VCaP (cell line): ENCODE measurements around the gene C11orf98.
"Not testable (repeated sequence)": the region's sequence is repeated elsewhere in the genome, so short reads cannot be mapped to it uniquely, and the experiment has no call there.

Source experiments
- H3K27ac ChIP-seq: fragments of 450-650 bp; 2 replicates; pipeline ENCODE4 v1.5.1; 2017
- TF ChIP-seq, protein P1 (sequence below): fragments of 450-650 bp; conservative IDR thresholded peaks from 2 replicates; pipeline ENCODE4 v1.5.1; 2017; ENCODE audit warnings: mild to moderate bottlenecking, moderate library complexity

The C11orf98 gene

DNA sequence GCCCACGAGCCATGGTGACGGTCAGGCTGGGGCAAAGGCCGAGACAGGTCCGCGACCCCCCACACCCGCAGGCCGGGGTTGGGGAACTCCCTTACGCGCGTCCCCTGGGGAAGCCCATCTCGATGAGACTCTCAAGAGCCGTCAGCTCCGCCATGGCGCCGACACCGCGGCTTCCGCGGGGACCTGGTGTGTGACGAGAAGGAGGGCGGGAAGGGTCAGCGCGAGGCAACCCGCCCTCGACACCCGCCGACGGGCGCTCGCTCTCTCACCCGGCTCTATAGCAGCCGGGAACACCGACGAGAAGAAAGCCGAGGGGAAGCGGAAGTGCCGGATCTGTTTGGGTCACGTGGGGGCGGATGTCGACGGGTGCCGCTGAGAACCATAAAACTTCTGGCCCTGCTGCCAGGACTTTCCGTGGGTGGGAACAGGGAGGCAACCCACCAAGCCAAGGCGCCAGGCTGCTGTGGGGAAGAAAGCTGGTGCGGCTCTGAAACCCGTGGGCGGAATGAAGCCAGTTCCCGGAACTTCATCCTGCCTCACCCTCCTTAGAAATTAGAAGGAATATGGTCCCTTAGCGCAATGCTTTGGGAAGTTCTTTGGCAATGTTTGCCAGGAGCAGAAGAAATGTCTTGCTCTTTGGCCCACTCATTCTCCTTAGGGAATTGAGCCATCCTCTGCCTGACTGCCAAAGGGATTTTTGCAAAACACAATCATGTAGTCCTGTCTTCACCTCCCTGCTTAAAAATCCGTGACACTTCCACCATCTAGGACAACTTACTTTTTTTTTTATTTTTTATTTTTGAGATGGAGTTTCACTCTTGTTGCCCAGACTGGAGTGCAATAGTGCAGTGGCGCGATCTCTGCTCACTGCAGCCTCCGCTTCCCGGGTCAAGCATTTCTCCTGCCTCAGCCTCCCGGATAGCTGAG, 14.0 kb upstream of the C11orf98 start, which contains the start of gene UBXN1:
UBXN1 (minus strand) TSS at position 304 of the 927 bp plus-strand sequence; CDS start at position 154, 150 bp downstream.
- peak within 1 kb of the TSS; percentile 88 for H3K27ac ChIP-seq
- TF ChIP-seq, protein P1, sequence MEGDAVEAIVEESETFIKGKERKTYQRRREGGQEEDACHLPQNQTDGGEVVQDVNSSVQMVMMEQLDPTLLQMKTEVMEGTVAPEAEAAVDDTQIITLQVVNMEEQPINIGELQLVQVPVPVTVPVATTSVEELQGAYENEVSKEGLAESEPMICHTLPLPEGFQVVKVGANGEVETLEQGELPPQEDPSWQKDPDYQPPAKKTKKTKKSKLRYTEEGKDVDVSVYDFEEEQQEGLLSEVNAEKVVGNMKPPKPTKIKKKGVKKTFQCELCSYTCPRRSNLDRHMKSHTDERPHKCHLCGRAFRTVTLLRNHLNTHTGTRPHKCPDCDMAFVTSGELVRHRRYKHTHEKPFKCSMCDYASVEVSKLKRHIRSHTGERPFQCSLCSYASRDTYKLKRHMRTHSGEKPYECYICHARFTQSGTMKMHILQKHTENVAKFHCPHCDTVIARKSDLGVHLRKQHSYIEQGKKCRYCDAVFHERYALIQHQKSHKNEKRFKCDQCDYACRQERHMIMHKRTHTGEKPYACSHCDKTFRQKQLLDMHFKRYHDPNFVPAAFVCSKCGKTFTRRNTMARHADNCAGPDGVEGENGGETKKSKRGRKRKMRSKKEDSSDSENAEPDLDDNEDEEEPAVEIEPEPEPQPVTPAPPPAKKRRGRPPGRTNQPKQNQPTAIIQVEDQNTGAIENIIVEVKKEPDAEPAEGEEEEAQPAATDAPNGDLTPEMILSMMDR, result no peak

DNA sequence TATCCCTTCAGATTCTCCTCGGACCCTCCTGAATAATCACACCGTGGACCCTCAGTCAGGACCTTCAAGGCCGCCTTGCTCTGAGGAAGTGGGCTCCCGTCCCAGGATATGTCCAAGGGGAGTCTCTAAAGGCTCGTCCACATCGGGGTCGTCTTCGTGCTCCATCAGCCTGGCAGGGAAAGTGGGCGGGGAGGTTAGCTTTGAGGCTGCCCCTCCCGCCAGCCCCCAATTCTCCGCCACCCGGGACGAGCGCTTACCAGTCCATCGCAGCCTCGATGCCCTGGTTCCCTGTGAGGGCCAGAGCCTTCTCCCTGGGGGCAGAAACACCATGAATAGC, 13.4 kb upstream of the C11orf98 start:
- H3K27ac ChIP-seq, result peak overlapping the region; percentile 88
- TF ChIP-seq, protein P1, result no peak

DNA sequence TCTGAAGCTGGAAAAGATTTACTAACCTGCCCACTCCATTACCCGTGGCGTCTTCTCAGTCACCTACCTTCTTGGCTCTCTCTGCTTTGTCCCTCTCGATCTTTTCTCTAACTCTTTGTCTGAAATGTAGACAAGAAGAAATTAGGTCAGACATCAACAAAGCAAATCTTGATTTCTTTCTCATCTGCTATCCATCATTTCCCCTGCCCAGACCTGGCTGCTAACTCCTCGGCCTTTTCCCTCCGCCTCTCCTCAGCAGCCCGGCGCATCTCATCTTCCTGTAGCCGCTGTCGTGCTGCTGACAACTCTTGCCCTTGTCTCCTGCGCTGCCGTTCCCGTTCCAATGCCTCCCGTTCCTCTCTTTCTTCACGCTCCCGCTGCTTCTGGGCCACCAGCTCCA, 12.7 kb upstream of the C11orf98 start:
- TF ChIP-seq, protein P1, result no peak
- peak overlapping the region; percentile 88; the same call in 1 of the 2 replicates for H3K27ac ChIP-seq

DNA sequence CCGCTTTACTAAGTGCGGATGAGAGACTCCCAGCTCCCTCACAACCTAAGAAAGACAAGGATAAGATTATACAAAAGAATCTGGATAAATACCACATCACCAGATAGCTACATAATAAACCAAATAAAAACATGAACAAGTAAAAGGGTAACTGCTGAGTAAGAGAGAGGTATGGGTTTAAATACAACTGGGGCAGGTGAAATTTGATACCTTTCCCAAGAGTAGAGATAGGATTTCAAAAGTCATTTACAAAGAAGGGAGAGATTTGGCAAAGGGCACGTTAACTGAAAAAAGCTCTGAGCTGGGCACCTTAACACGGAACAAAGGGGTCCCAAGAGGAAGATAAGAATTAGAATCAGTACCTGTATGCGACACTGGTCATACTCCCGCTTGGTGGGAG, 12.1 kb upstream of the C11orf98 start:
- TF ChIP-seq, protein P1, result no peak
- H3K27ac ChIP-seq, result no peak overlapping the region

DNA sequence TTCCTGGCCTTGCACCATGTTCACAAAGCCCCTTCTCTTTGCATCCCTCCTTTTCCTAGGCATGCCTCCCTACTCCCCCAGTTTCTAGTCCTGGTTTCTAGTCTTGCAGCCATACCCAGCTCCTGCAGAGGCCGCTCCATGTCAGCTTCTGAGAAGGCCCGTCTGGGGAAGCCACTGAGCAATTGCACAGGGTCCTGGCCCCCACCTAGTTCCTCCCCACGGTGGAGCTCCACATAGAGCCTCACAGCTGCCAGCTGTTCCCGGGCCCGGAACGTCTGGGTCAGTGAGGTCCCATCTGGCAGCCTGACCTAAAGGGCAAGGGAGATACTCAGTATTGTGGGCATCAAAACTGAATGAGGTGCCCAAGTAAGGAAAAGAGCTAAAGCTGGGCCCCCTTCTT, 11.7 kb upstream of the C11orf98 start:
- TF ChIP-seq, protein P1, result no peak
- H3K27ac ChIP-seq, result no peak overlapping the region

DNA sequence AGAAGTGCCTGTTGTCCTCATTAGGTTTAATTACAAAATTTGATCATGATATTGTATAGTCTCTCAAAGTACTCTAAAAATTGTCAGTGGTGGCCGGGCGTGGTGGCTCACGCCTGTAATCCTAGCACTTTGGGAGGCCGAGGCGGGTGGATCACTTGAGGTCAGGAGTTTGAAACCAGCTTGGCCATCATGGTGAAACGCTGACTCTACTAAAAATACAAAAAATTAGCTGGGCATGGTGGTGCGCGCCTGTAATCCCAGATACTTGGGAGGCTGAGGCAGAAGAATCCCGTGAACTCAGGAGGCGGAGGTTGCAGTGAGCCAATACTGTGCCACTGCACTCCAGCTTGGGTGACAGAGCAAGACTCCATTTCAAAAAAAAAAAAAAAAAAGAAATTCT, 10.4 kb upstream of the C11orf98 start:
- not testable (repeated sequence) for H3K27ac ChIP-seq

DNA sequence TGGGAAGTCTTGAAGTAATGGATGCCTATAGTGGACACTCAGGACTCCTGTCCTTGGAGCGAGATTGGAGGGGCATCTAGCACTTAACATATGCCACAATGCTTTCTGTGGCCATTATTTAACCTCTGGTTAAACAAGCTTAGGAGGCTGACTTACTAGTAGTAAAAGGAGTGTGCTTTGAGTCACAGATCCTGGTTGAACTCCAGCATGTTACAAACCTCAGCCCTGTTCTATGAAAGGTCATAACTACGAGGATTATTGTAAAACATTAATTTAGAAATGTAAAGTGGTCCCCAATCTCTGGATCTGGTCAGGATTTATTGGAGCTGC, 8.2 kb upstream of the C11orf98 start:
- peak overlapping the region; percentile 95 for H3K27ac ChIP-seq
- TF ChIP-seq, protein P1, result no peak
